NCI-H82 treated with DMSO at 0.1 percent for 48 hours (cell line): ENCODE results near the gene ATP1A1.

Experiments used
- DNase-seq: peaks from one replicate; lab custom pipeline; 2025; ENCODE audit not compliant: unreplicated experiment; lab: John Stamatoyannopoulos, UW

The ATP1A1 gene

GRCh38 chr1:116434849-116435248 is 61.8 kb downstream of the ATP1A1 start:
- no peak for DNase-seq

- DNase-seq, result no peak
These were observed 63.0 kb downstream of the ATP1A1 start for GRCh38 chr1:116435806-116436610.

- DNase-seq, result no peak
These were observed 63.5 kb downstream of the ATP1A1 start for GRCh38 chr1:116436611-116436970.

- DNase-seq, result no peak
These were observed 66.7 kb downstream of the ATP1A1 start for GRCh38 chr1:116439701-116440100.

GRCh38 chr1:116440731-116441130 is 67.7 kb downstream of the ATP1A1 start:
- no peak for DNase-seq

GRCh38 chr1:116445534-116445933 is 72.5 kb downstream of the ATP1A1 start:
- DNase-seq, result no peak

GRCh38 chr1:116446686-116447085 is 73.6 kb downstream of the ATP1A1 start:
- no peak for DNase-seq

GRCh38 chr1:116448785-116449385 is 75.8 kb downstream of the ATP1A1 start:
- DNase-seq, result no peak

GRCh38 chr1:116449578-116449977 is 76.5 kb downstream of the ATP1A1 start:
- DNase-seq, result no peak

- no peak for DNase-seq
These were observed 78.7 kb downstream of the ATP1A1 start for GRCh38 chr1:116451702-116452101.

GRCh38 chr1:116453481-116453880 is 80.4 kb downstream of the ATP1A1 start:
- DNase-seq, result no peak

- DNase-seq, result no peak
These were observed 80.9 kb downstream of the ATP1A1 start for GRCh38 chr1:116453906-116454305.
